HL-60 (cell line): Measurements from ENCODE around the gene PNRC2.

Experiments
- GABPA ChIP-seq: IDR thresholded peaks from 2 replicates; pipeline ENCODE4 v1.6.1; 2012; ENCODE audit warnings: low read depth
- POLR2AphosphoS5 ChIP-seq: IDR thresholded peaks from 2 replicates; pipeline ENCODE4 v1.6.1; 2012; ENCODE audit warnings: low read depth
- SPI1 ChIP-seq: IDR thresholded peaks from 2 replicates; pipeline ENCODE4 v1.6.1; 2012; ENCODE audit warnings: low read depth, mild to moderate bottlenecking, borderline replicate concordance
- TF ChIP-seq, protein P1 (sequence below): IDR thresholded peaks from one replicate; pipeline ENCODE4 v1.5.1; 2011; ENCODE audit warnings: low read length, control low read depth, inconsistent platforms; ENCODE audit not compliant: insufficient read depth
- TF ChIP-seq, protein P2 (sequence below): IDR thresholded peaks from 2 replicates; pipeline ENCODE4 v1.6.1; 2012; ENCODE audit warnings: low read depth; ENCODE audit not compliant: insufficient replicate concordance

DNA sequence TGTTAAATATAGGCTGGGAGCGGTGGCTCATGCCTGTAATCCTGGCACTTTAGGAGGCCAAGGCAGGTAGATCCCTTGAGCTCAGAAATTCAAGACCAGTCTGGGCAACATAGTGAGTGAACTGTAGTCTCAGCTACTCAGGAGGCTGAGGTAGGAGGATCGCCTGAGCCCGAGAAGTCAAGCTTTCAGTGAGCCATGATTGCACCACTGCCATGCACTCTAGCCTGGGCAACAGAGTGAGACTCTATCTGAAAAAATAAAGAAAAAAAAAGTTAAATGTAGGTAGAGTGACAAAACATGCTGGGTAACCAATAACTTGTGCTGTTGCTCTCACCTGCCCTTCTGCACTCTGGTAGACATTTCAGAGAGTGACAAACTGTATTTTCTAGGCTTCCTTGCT is 45.5 kb downstream of the PNRC2 start:
- TF ChIP-seq, protein P1, sequence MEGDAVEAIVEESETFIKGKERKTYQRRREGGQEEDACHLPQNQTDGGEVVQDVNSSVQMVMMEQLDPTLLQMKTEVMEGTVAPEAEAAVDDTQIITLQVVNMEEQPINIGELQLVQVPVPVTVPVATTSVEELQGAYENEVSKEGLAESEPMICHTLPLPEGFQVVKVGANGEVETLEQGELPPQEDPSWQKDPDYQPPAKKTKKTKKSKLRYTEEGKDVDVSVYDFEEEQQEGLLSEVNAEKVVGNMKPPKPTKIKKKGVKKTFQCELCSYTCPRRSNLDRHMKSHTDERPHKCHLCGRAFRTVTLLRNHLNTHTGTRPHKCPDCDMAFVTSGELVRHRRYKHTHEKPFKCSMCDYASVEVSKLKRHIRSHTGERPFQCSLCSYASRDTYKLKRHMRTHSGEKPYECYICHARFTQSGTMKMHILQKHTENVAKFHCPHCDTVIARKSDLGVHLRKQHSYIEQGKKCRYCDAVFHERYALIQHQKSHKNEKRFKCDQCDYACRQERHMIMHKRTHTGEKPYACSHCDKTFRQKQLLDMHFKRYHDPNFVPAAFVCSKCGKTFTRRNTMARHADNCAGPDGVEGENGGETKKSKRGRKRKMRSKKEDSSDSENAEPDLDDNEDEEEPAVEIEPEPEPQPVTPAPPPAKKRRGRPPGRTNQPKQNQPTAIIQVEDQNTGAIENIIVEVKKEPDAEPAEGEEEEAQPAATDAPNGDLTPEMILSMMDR, result no peak
- no peak for TF ChIP-seq GABPA
- TF ChIP-seq POLR2AphosphoS5, result no peak
- TF ChIP-seq, protein P2, sequence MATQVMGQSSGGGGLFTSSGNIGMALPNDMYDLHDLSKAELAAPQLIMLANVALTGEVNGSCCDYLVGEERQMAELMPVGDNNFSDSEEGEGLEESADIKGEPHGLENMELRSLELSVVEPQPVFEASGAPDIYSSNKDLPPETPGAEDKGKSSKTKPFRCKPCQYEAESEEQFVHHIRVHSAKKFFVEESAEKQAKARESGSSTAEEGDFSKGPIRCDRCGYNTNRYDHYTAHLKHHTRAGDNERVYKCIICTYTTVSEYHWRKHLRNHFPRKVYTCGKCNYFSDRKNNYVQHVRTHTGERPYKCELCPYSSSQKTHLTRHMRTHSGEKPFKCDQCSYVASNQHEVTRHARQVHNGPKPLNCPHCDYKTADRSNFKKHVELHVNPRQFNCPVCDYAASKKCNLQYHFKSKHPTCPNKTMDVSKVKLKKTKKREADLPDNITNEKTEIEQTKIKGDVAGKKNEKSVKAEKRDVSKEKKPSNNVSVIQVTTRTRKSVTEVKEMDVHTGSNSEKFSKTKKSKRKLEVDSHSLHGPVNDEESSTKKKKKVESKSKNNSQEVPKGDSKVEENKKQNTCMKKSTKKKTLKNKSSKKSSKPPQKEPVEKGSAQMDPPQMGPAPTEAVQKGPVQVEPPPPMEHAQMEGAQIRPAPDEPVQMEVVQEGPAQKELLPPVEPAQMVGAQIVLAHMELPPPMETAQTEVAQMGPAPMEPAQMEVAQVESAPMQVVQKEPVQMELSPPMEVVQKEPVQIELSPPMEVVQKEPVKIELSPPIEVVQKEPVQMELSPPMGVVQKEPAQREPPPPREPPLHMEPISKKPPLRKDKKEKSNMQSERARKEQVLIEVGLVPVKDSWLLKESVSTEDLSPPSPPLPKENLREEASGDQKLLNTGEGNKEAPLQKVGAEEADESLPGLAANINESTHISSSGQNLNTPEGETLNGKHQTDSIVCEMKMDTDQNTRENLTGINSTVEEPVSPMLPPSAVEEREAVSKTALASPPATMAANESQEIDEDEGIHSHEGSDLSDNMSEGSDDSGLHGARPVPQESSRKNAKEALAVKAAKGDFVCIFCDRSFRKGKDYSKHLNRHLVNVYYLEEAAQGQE, result no peak
- TF ChIP-seq SPI1, result no peak
